ENCODE data around the gene ATXN7L3.

DNA sequence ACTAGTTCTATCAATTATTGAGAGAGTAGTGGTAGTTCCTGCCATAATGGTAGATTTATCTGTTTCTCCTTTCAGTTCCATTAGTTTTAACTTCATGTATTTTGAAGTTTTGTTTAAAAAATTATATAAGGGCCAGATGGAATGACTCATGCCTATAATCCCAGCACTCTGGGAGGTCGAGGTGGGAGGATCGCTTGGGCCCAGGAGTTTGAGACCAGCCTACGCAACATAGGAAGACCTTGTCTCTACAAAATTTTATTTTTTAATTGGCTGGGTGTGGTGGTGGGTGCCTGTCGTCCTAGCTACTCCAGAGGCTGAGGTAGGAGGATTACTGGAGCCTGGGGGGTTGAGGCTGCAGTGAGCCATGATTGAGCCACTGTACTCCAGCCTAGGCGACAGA, 33.9 kb upstream of the ATXN7L3 start:
- TF ChIP-seq POLR2A (IDR thresholded peaks at IDR 0.05; ENCODE audit: low read length) (no peak), GATA1 (IDR thresholded peaks at IDR 0.05; ENCODE audit: low read depth, low read length) (no peak)

All from erythroblast (primary cell).